Osteoblast (primary cell): ENCODE data around the gene PAN3. TPM values are rescaled to one million over a fixed set of nuclear protein-coding genes. Genes with fewer than 3 reads are reported as not detected.

Experiments
- DNase-seq: peaks from one replicate; pipeline ENCODE4 v3.0.0; 2011; ENCODE audit warnings: low spot score, mixed read lengths; ENCODE audit not compliant: insufficient read length; ENCODE audit errors: missing footprints
- H2AFZ ChIP-seq: 2 replicates; pipeline ENCODE4 v1.6.0; 2011; ENCODE audit warnings: mild to moderate bottlenecking, low read length
- H3K27ac ChIP-seq: 2 replicates; pipeline ENCODE4 v1.5.1; 2011; ENCODE audit warnings: mild to moderate bottlenecking, low read depth, low read length, moderate library complexity
- H3K27me3 ChIP-seq: 2 replicates; pipeline ENCODE4 v1.6.0; 2012; ENCODE audit warnings: mild to moderate bottlenecking, control low read depth, inconsistent platforms, low read length, moderate library complexity; ENCODE audit not compliant: insufficient read depth
- H3K36me3 ChIP-seq: 2 replicates; pipeline ENCODE4 v1.5.1; 2011; ENCODE audit warnings: mild to moderate bottlenecking, low read length, control low read depth, moderate library complexity; ENCODE audit not compliant: insufficient read depth
- H3K4me1 ChIP-seq: 2 replicates; pipeline ENCODE4 v1.5.1; 2011; ENCODE audit warnings: mild to moderate bottlenecking, low read length, control low read depth, moderate library complexity; ENCODE audit not compliant: insufficient read depth
- H3K4me2 ChIP-seq: 2 replicates; pipeline ENCODE4 v1.6.0; 2011; ENCODE audit warnings: mild to moderate bottlenecking, low read length; ENCODE audit not compliant: insufficient read depth
- H3K4me3 ChIP-seq: fragments of 200-600 bp; sonication (generic); 3 replicates; pipeline ENCODE4 v1.5.1; 2012; ENCODE audit warnings: mild to moderate bottlenecking, low read length, inconsistent platforms; ENCODE audit not compliant: insufficient read depth
- H3K79me2 ChIP-seq: 2 replicates; pipeline ENCODE4 v1.6.0; 2012; ENCODE audit warnings: mild to moderate bottlenecking, low read length, control low read depth, inconsistent platforms; ENCODE audit not compliant: insufficient read depth
- H3K9me3 ChIP-seq: 2 replicates; pipeline ENCODE4 v1.5.1; 2011; ENCODE audit warnings: low read depth, low read length, control low read depth
- H4K20me1 ChIP-seq: 2 replicates; pipeline ENCODE4 v1.6.0; 2012; ENCODE audit warnings: mild to moderate bottlenecking, low read length, control low read depth; ENCODE audit not compliant: insufficient read depth
- small RNA-seq: library from RNA; depleted of rRNA; stranded (forward); fragments of <200 nt; gene quantifications from one replicate; pipeline ENCODE3, GENCODE V24; 2012
- total RNA-seq: library from RNA; depleted of rRNA; stranded (reverse); fragments of >200 nt; gene quantifications from 2 replicates; pipeline ENCODE4 v1.2.3, GENCODE V29; 2012
- TF ChIP-seq, protein P1 (sequence below): IDR thresholded peaks from 2 replicates; pipeline ENCODE4 v1.5.1; 2011; ENCODE audit warnings: mild to moderate bottlenecking, low read depth, low read length, moderate library complexity; ENCODE audit errors: extremely low read depth

PAN3 gene
- total RNA-seq, 1 donor, result 27.5 TPM

DNA sequence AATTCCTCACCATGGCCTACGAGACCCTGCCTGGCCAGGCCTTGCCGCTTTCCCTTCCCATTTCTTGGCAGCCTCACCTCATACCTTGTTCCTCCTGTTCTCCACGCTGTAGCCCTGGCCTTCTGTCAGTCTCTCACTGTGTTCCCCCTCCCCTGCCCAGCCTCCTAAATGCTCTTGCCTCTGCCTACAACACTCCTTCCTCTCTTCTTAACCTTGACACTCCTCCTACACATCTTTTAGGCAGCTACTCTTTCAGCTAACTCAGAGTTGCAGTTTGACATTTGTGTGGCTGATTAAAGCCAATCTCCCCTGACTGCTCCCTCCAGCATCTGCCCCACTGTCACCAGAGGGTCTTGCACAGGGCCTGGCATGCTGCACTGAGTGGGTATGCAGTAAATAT, 205.8 kb downstream of the PAN3 start:
- no peak for DNase-seq
- Histone ChIP-seq H2AFZ (peak overlapping the region; percentile 70), H3K79me2 (no peaks in the 10 kb centered on the region), H3K4me2 (no peak overlapping the region), H3K27ac (no peak overlapping the region), H3K36me3 (no peaks in the 10 kb centered on the region), H4K20me1 (no peaks in the 10 kb centered on the region), H3K27me3 (no peaks in the 10 kb centered on the region), H3K4me1 (peaks cover 35% of the 10 kb centered on the region), H3K4me3 (no peak overlapping the region), H3K9me3 (no peaks in the 10 kb centered on the region)
- TF ChIP-seq, protein P1, sequence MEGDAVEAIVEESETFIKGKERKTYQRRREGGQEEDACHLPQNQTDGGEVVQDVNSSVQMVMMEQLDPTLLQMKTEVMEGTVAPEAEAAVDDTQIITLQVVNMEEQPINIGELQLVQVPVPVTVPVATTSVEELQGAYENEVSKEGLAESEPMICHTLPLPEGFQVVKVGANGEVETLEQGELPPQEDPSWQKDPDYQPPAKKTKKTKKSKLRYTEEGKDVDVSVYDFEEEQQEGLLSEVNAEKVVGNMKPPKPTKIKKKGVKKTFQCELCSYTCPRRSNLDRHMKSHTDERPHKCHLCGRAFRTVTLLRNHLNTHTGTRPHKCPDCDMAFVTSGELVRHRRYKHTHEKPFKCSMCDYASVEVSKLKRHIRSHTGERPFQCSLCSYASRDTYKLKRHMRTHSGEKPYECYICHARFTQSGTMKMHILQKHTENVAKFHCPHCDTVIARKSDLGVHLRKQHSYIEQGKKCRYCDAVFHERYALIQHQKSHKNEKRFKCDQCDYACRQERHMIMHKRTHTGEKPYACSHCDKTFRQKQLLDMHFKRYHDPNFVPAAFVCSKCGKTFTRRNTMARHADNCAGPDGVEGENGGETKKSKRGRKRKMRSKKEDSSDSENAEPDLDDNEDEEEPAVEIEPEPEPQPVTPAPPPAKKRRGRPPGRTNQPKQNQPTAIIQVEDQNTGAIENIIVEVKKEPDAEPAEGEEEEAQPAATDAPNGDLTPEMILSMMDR, result no peak

Small RNA genes lying within 50 kb of the gene (small RNA-seq; reads per million reads assigned to genes)
- not detected for gene RNU6-82P

Other genes with a start within 250 kb of the PAN3 start
- gene PDX1, start 218.5 kb upstream of the PAN3 start, total RNA-seq, result not detected in 2 replicates
- not detected in 2 replicates for gene CDX2, start 169.2 kb upstream of the PAN3 start, total RNA-seq
- not detected in 2 replicates for gene URAD, start 149.9 kb upstream of the PAN3 start, total RNA-seq
- gene FLT3, start 38.0 kb upstream of the PAN3 start, total RNA-seq, result not detected in 2 replicates